Measurements from ENCODE around the gene RAD51B.

DNA sequence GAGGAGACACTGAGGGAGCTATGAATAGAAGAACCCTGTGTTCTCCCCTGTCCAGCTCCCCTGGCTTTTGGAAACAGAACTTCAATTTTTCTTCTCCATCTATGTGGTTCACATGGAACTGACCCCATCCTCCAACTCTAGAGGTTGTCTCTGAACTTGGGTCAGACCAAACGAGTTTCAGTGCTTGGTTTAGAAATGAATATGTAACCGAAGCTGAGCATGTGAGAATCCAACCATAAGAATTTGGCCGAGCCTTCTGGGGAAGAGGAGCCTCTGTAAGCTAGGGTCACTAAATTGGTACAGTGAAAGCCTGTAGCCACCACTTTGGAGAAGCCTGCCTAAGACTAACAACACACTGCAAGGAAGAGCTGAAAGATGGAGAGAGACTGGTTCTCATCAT, 508.9 kb downstream of the RAD51B start:
- TF ChIP-seq POLR2A (IDR thresholded peaks at IDR 0.05), result no peak
- TF ChIP-seq, protein P1, sequence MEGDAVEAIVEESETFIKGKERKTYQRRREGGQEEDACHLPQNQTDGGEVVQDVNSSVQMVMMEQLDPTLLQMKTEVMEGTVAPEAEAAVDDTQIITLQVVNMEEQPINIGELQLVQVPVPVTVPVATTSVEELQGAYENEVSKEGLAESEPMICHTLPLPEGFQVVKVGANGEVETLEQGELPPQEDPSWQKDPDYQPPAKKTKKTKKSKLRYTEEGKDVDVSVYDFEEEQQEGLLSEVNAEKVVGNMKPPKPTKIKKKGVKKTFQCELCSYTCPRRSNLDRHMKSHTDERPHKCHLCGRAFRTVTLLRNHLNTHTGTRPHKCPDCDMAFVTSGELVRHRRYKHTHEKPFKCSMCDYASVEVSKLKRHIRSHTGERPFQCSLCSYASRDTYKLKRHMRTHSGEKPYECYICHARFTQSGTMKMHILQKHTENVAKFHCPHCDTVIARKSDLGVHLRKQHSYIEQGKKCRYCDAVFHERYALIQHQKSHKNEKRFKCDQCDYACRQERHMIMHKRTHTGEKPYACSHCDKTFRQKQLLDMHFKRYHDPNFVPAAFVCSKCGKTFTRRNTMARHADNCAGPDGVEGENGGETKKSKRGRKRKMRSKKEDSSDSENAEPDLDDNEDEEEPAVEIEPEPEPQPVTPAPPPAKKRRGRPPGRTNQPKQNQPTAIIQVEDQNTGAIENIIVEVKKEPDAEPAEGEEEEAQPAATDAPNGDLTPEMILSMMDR (IDR thresholded peaks at IDR 0.05), result no peak
